GM12878 (cell line): ENCODE results near the gene TRMT10C. TPM values are rescaled to one million over a fixed set of nuclear protein-coding genes. Genes with fewer than 3 reads are reported as not detected.

Experiments used
- ATAC-seq: fragments of 200-7000 bp; cut with Tn5 transposase; 3 replicates; pipeline ENCODE4 v1.9.1; 2020; ENCODE audit warnings: mild to moderate bottlenecking, moderate library complexity
- BruUV-seq: library from RNA; stranded (reverse); fragments of 400-500 nt; replicated peaks from 2 replicates; lab custom pipeline; 2021; lab: Mats Ljungman, UMichigan
- CTCF ChIA-PET: fragments of 300-600 bp; sonication (Branson Sonifier 250); formaldehyde crosslinking; extraction: SDS; loops from one replicate; lab custom pipeline; 2021; ENCODE audit warnings: inconsistent platforms; lab: Yijun Ruan, JAX
- POLR2A ChIA-PET: fragments of 350-600 bp; formaldehyde crosslinking; extraction: SDS; loops from one replicate; lab custom pipeline; 2021; ENCODE audit warnings: inconsistent platforms; lab: Charles Lee
- RAD21 ChIA-PET: fragments of 300-600 bp; sonication (Branson Sonifier 250); formaldehyde crosslinking; loops from one replicate; lab custom pipeline; 2023; ENCODE audit warnings: antibody characterized with exemption; ENCODE audit not compliant: unreplicated experiment; lab: Charles Lee
- SMC1A ChIA-PET: fragments of 300-600 bp; sonication (Branson Sonifier 250); formaldehyde crosslinking; loops from one replicate; lab custom pipeline; 2023; ENCODE audit not compliant: unreplicated experiment, uncharacterized antibody; lab: Charles Lee
- DNase-seq: peaks from one replicate; pipeline ENCODE4 v3.0.0-alpha.2; 2011; ENCODE audit warnings: low read depth, low spot score
- FAIRE-seq: peaks from 3 replicates; lab custom pipeline; 2011; peaks lifted over from hg19 to GRCh38; lab: Jason Lieb, UNC
- H2AFZ ChIP-seq: 2 replicates; pipeline ENCODE4 v1.6.0; 2011; ENCODE audit warnings: low read depth, low read length, control low read depth; ENCODE audit not compliant: control insufficient read depth
- H3K27ac ChIP-seq: 2 replicates; pipeline ENCODE4 v1.5.1; 2011; ENCODE audit warnings: control low read depth; ENCODE audit not compliant: control insufficient read depth, insufficient read depth
- H3K27me3 ChIP-seq, 2 experiments: replicated peaks in 1 of 2; 2 replicates each; pipeline versions ENCODE4 v1.6.0 to v1.6.1; 2011; ENCODE audit warnings: low read length in 1 of 2; ENCODE audit not compliant: control insufficient read depth in 2 of 2, insufficient read depth in 2 of 2
- H3K36me3 ChIP-seq, 2 experiments: 2 replicates each; pipeline ENCODE4 v1.5.1; 2011; ENCODE audit warnings: low read length in 1 of 2; ENCODE audit not compliant: control insufficient read depth in 2 of 2, insufficient read depth in 2 of 2
- H3K4me1 ChIP-seq: 2 replicates; pipeline ENCODE4 v1.6.1; 2011; ENCODE audit warnings: mild to moderate bottlenecking, low read length, moderate library complexity, mixed read lengths; ENCODE audit not compliant: control insufficient read depth, insufficient read depth
- H3K4me2 ChIP-seq: 2 replicates; pipeline ENCODE4 v1.6.0; 2011; ENCODE audit warnings: control low read depth; ENCODE audit not compliant: control insufficient read depth, insufficient read depth
- H3K4me3 ChIP-seq: fragments of 200-600 bp; sonication (generic); 2 replicates; pipeline ENCODE4 v1.5.1; 2016
- H3K79me2 ChIP-seq: 2 replicates; pipeline ENCODE4 v1.6.0; 2011; ENCODE audit warnings: low read length; ENCODE audit not compliant: control insufficient read depth, insufficient read depth
- H3K9ac ChIP-seq: 2 replicates; pipeline ENCODE4 v1.8.0; 2011; ENCODE audit warnings: low read length, control low read depth, mixed read lengths; ENCODE audit not compliant: control insufficient read depth, insufficient read depth
- H3K9me3 ChIP-seq: replicated peaks from 3 replicates; pipeline ENCODE4 v1.5.1; 2011; ENCODE audit warnings: mild to moderate bottlenecking, low read length; ENCODE audit not compliant: control insufficient read depth, insufficient read depth
- H4K20me1 ChIP-seq: 2 replicates; pipeline ENCODE4 v1.6.0; 2011; ENCODE audit not compliant: control insufficient read depth, insufficient read depth
- ATF7 ChIP-seq: fragments of 450-650 bp; IDR thresholded peaks from 2 replicates; pipeline ENCODE4 v1.6.1; 2016; ENCODE audit warnings: low read depth, mild to moderate bottlenecking
- BHLHE40 ChIP-seq, 2 experiments: fragments of 450-650 bp in 1 of 2; IDR thresholded peaks; 2 replicates each; pipeline ENCODE4 v1.6.1; 2011 to 2017; ENCODE audit warnings: low read depth in 2 of 2, borderline replicate concordance in 1 of 2, improper control_type of control experiment in 1 of 2, low read length in 1 of 2, mild to moderate bottlenecking in 1 of 2
- CBX3 ChIP-seq: fragments of 200-600 bp; sonication (generic); IDR thresholded peaks from 2 replicates; pipeline ENCODE4 v1.6.1; 2016; ENCODE audit warnings: low read depth, borderline replicate concordance
- LARP7 ChIP-seq: fragments of 450-650 bp; IDR thresholded peaks from 2 replicates; pipeline ENCODE4 v1.6.1; 2017; ENCODE audit warnings: mild to moderate bottlenecking
- MEF2A ChIP-seq: IDR thresholded peaks from 2 replicates; pipeline ENCODE4 v1.6.1; 2011; ENCODE audit warnings: low read depth, mild to moderate bottlenecking, low read length, moderate library complexity; ENCODE audit not compliant: insufficient read depth
- NR2F1 ChIP-seq: fragments of 450-650 bp; conservative IDR thresholded peaks from 2 replicates; pipeline ENCODE4 v1.6.1; 2017; ENCODE audit warnings: mild to moderate bottlenecking
- SREBF2 ChIP-seq: IDR thresholded peaks from 2 replicates; pipeline ENCODE4 v1.6.1; 2012; ENCODE audit warnings: mild to moderate bottlenecking, low read length
- SUZ12 ChIP-seq: fragments of 200-600 bp; sonication (generic); IDR thresholded peaks from one replicate; pipeline ENCODE4 v1.6.1; 2018; ENCODE audit warnings: antibody characterized with exemption, mild to moderate bottlenecking; ENCODE audit not compliant: unreplicated experiment
- TAF1 ChIP-seq: IDR thresholded peaks from 2 replicates; pipeline ENCODE4 v1.6.1; 2011; ENCODE audit warnings: mild to moderate bottlenecking, low read depth, low read length, borderline replicate concordance
- TCF12 ChIP-seq: IDR thresholded peaks from 2 replicates; pipeline ENCODE4 v1.6.1; 2011; ENCODE audit warnings: low read depth, mild to moderate bottlenecking, low read length
- YBX1 ChIP-seq: fragments of 450-650 bp; IDR thresholded peaks from 2 replicates; pipeline ENCODE4 v1.6.1; 2016; ENCODE audit warnings: antibody characterized with exemption
- ZNF207 ChIP-seq: fragments of 450-650 bp; IDR thresholded peaks from 2 replicates; pipeline ENCODE4 v1.6.1; 2014; ENCODE audit warnings: antibody characterized with exemption, mild to moderate bottlenecking, borderline replicate concordance
- WGBS: methylation state at CpG from one replicate; pipeline ENCODE4 v1.1.6; 2016; ENCODE audit warnings: low lambda C conversion rate; ENCODE audit not compliant: insufficient replicate concordance, insufficient coverage; ENCODE audit errors: missing lambda C conversion rate; 5-methylcytosine and 5-hydroxymethylcytosine counted together
- in situ Hi-C: fragments of 300-500 bp; cut with MboI; formaldehyde crosslinking; loops from 9 replicates; pipeline ENCODE4 v1.14.3; 2018; ENCODE audit warnings: mixed read lengths
- intact Hi-C: fragments of 100-400 bp; cut with micrococcal nuclease; formaldehyde crosslinking; loops from one replicate; pipeline ENCODE4 v1.14.2; 2022; ENCODE audit not compliant: unreplicated experiment
- polyA plus RNA-seq, 11 experiments: library from polyadenylated mRNA; depleted of rRNA in 4 of 11; unstranded in 6 of 11; stranded (reverse) in 5 of 11; fragments of >200 nt; fragmentation: Nextera tagmentation in 4 of 11; fragmentation: Illumina TruSeq in 1 of 11; extraction: Ambion mirVana in 4 of 11; extraction: Trizol in 1 of 11; gene quantifications; 1 replicate in 1 of 11; 2 replicates in 10 of 11; pipeline versions ENCODE4 v1.2.1 to v1.2.3, GENCODE V29; 2011 to 2016; ENCODE audit warnings: inconsistent platforms in 2 of 11, missing spikeins in 2 of 11, low read depth in 1 of 11
- total RNA-seq, 4 experiments: library from RNA; depleted of rRNA in 3 of 4; stranded (reverse); fragments of >200 nt in 3 of 4; fragmentation: Illumina TruSeq in 1 of 4; extraction: Trizol in 1 of 4; gene quantifications; 2 replicates each; pipeline versions ENCODE4 v1.2.1 to v1.2.3, GENCODE V29; 2013 to 2021
- TF ChIP-seq, protein P1 (sequence below): fragments of 450-650 bp; IDR thresholded peaks from 2 replicates; pipeline ENCODE4 v1.6.1; 2016; ENCODE audit warnings: mild to moderate bottlenecking, moderate library complexity, borderline replicate concordance
- TF ChIP-seq, protein P2 (sequence below): fragments of 450-650 bp; IDR thresholded peaks from 2 replicates; pipeline ENCODE4 v1.6.1; 2017; ENCODE audit warnings: mild to moderate bottlenecking, moderate library complexity

Gene TRMT10C
- total and polyA plus RNA-seq, 10 of the 15 experiments (the other 5 are each of a cell fraction or from before 2014, with no cell fraction given), result 33.0 to 82.1 (median 47.1) TPM

DNA sequence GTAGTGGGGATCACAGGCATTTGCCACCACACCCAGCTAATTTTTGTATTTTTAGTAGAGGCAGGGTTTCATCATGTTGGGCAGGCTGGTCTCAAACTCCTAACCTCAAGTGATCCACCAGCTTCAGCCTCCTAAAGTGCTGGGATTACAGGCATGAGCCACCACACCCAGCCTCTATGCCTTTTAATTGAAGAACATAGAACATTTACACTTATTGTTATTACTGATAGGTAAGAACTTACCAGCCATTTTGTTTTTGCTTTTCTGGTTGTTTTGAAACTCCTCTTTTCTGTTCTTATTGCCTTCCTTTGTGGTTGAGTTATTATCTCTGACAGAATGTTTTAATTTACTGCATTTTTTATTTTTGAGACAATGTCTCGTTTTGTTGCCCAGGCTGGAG is 41.5 kb downstream of the TRMT10C start:
- BruUV-seq, result no TSS peak
- ChIA-PET POLR2A (no interaction called here), CTCF (no interaction called here), SMC1A (no interaction called here), RAD21 (no interaction called here)
- H4K20me1 ChIP-seq, result no peaks in the 10 kb centered on the region
- DNase-seq (no peak), FAIRE-seq (no peak), ATAC-seq (no peak)
- no peaks in the 10 kb centered on the region for H3K9me3 ChIP-seq
- intact Hi-C loops, result no loop called here
- H3K4me2 ChIP-seq, result no peak overlapping the region
- 100% methylated on average over 1 of the region's 1 CpG for WGBS
- H3K9ac ChIP-seq, result no peak overlapping the region
- no peaks in the 10 kb centered on the region for H3K4me1 ChIP-seq
- H3K79me2 ChIP-seq, result no peaks in the 10 kb centered on the region
- H2AFZ ChIP-seq, result no peak overlapping the region
- H3K27ac ChIP-seq, result no peak overlapping the region
- H3K27me3 ChIP-seq, result no peaks in the 10 kb centered on the region
- H3K36me3 ChIP-seq, result no peaks in the 10 kb centered on the region; a peak in 1 of 4 replicates
- no peak overlapping the region for H3K4me3 ChIP-seq
- in situ Hi-C loops, result no loop called here
- TF ChIP-seq CBX3 (no peak), SUZ12 (no peak), ATF7 (no peak), MEF2A (no peak), ZNF207 (no peak), YBX1 (no peak), TCF12 (no peak), BHLHE40 (IDR thresholded peaks at IDR 0.05; ENCODE audit: borderline replicate concordance in 1 of 2, low read depth in 2 of 2, low read length in 1 of 2) (no peak), TAF1 (no peak), LARP7 (no peak), NR2F1 (no peak), SREBF2 (no peak)
- TF ChIP-seq, protein P1, sequence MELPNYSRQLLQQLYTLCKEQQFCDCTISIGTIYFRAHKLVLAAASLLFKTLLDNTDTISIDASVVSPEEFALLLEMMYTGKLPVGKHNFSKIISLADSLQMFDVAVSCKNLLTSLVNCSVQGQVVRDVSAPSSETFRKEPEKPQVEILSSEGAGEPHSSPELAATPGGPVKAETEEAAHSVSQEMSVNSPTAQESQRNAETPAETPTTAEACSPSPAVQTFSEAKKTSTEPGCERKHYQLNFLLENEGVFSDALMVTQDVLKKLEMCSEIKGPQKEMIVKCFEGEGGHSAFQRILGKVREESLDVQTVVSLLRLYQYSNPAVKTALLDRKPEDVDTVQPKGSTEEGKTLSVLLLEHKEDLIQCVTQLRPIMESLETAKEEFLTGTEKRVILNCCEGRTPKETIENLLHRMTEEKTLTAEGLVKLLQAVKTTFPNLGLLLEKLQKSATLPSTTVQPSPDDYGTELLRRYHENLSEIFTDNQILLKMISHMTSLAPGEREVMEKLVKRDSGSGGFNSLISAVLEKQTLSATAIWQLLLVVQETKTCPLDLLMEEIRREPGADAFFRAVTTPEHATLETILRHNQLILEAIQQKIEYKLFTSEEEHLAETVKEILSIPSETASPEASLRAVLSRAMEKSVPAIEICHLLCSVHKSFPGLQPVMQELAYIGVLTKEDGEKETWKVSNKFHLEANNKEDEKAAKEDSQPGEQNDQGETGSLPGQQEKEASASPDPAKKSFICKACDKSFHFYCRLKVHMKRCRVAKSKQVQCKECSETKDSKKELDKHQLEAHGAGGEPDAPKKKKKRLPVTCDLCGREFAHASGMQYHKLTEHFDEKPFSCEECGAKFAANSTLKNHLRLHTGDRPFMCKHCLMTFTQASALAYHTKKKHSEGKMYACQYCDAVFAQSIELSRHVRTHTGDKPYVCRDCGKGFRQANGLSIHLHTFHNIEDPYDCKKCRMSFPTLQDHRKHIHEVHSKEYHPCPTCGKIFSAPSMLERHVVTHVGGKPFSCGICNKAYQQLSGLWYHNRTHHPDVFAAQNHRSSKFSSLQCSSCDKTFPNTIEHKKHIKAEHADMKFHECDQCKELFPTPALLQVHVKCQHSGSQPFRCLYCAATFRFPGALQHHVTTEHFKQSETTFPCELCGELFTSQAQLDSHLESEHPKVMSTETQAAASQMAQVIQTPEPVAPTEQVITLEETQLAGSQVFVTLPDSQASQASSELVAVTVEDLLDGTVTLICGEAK, result no peak
- TF ChIP-seq, protein P2, sequence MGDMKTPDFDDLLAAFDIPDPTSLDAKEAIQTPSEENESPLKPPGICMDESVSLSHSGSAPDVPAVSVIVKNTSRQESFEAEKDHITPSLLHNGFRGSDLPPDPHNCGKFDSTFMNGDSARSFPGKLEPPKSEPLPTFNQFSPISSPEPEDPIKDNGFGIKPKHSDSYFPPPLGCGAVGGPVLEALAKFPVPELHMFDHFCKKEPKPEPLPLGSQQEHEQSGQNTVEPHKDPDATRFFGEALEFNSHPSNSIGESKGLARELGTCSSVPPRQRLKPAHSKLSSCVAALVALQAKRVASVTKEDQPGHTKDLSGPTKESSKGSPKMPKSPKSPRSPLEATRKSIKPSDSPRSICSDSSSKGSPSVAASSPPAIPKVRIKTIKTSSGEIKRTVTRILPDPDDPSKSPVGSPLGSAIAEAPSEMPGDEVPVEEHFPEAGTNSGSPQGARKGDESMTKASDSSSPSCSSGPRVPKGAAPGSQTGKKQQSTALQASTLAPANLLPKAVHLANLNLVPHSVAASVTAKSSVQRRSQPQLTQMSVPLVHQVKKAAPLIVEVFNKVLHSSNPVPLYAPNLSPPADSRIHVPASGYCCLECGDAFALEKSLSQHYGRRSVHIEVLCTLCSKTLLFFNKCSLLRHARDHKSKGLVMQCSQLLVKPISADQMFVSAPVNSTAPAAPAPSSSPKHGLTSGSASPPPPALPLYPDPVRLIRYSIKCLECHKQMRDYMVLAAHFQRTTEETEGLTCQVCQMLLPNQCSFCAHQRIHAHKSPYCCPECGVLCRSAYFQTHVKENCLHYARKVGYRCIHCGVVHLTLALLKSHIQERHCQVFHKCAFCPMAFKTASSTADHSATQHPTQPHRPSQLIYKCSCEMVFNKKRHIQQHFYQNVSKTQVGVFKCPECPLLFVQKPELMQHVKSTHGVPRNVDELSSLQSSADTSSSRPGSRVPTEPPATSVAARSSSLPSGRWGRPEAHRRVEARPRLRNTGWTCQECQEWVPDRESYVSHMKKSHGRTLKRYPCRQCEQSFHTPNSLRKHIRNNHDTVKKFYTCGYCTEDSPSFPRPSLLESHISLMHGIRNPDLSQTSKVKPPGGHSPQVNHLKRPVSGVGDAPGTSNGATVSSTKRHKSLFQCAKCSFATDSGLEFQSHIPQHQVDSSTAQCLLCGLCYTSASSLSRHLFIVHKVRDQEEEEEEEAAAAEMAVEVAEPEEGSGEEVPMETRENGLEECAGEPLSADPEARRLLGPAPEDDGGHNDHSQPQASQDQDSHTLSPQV, result no peak
